Mucosa of descending colon (tissue), 3 donors: ENCODE data around the gene DDX56. TPM values are rescaled to one million over a fixed set of nuclear protein-coding genes. Genes with fewer than 3 reads are reported as not detected.
"Not testable (repeated sequence)": the region's sequence is repeated elsewhere in the genome, so short reads cannot be mapped to it uniquely, and the experiment has no call there.

Source experiments
- ATAC-seq: fragments of 200-7000 bp; cut with Tn5 transposase; one replicate; pipeline ENCODE4 v1.9.1; 2020; ENCODE audit warnings: mild to moderate bottlenecking, moderate library complexity
- DNase-seq, 3 donors: peaks; one replicate each; pipeline ENCODE4 v3.0.0-alpha.2; 2020
- H3K36me3 ChIP-seq: fragments of 200-600 bp; one replicate; pipeline ENCODE4 v1.8.0; 2021; ENCODE audit warnings: low read depth, mild to moderate bottlenecking
- H3K4me1 ChIP-seq: fragments of 200-600 bp; one replicate; pipeline ENCODE4 v1.8.0; 2021; ENCODE audit warnings: low read depth, mild to moderate bottlenecking
- H3K4me3 ChIP-seq: fragments of 200-600 bp; one replicate; pipeline ENCODE4 v1.8.0; 2021; ENCODE audit warnings: mild to moderate bottlenecking
- H3K9me3 ChIP-seq: fragments of 200-600 bp; one replicate; pipeline ENCODE4 v1.8.0; 2021; ENCODE audit warnings: mild to moderate bottlenecking
- intact Hi-C, 2 donors: fragments of 100-400 bp; cut with DNase I in 1 of 2; cut with micrococcal nuclease in 1 of 2; formaldehyde crosslinking; loops; one replicate each; pipeline versions ENCODE4 v1.11.0 to v1.11.1; 2022; cut with DNase I, micrococcal nuclease
- total RNA-seq, 3 donors: library from RNA; stranded (reverse); fragmentation: NEBNext Ultra II Directional in 2 of 3; extraction: Animal tissue kit (Norgen Biotek cat#: 25700) in 2 of 3; gene quantifications; one replicate each; pipeline versions ENCODE4 v1.2.1 to v1.2.4, GENCODE V29; 2021 to 2023
- TF ChIP-seq, protein P1 (sequence below): fragments of 200-600 bp; IDR thresholded peaks from one replicate; pipeline ENCODE4 v1.8.0; 2022; ENCODE audit warnings: antibody characterized with exemption, mild to moderate bottlenecking
- donor health status: DM: no; HTN: no; CAD: no; lungs with moderate emphysema.
- donor health status: DM: no; HTN: no; CAD: no.
- donor health status: DM: no; HTN: yes; CAD: no.

Gene DDX56
- total RNA-seq, 3 donors from 2014 or later, result 50.7 to 60.6 (median 60.0) TPM

- DNase-seq (no peak), ATAC-seq (no peak)
- Histone ChIP-seq H3K4me1 (peaks cover 10% of the 10 kb centered on the region), H3K4me3 (no peak overlapping the region), H3K36me3 (no peaks in the 10 kb centered on the region), H3K9me3 (no peaks in the 10 kb centered on the region)
- TF ChIP-seq, protein P1, sequence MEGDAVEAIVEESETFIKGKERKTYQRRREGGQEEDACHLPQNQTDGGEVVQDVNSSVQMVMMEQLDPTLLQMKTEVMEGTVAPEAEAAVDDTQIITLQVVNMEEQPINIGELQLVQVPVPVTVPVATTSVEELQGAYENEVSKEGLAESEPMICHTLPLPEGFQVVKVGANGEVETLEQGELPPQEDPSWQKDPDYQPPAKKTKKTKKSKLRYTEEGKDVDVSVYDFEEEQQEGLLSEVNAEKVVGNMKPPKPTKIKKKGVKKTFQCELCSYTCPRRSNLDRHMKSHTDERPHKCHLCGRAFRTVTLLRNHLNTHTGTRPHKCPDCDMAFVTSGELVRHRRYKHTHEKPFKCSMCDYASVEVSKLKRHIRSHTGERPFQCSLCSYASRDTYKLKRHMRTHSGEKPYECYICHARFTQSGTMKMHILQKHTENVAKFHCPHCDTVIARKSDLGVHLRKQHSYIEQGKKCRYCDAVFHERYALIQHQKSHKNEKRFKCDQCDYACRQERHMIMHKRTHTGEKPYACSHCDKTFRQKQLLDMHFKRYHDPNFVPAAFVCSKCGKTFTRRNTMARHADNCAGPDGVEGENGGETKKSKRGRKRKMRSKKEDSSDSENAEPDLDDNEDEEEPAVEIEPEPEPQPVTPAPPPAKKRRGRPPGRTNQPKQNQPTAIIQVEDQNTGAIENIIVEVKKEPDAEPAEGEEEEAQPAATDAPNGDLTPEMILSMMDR, result no peak
- intact Hi-C loops, result loop anchor here in 1 of 2 donors (10.0 kb wide), 1 partner anchor 320 kb away; no protein-coding TSS in a partner anchor
Measured at GRCh38 chr7:44564606-44565005, 9.1 kb downstream of the DDX56 start.

DNA sequence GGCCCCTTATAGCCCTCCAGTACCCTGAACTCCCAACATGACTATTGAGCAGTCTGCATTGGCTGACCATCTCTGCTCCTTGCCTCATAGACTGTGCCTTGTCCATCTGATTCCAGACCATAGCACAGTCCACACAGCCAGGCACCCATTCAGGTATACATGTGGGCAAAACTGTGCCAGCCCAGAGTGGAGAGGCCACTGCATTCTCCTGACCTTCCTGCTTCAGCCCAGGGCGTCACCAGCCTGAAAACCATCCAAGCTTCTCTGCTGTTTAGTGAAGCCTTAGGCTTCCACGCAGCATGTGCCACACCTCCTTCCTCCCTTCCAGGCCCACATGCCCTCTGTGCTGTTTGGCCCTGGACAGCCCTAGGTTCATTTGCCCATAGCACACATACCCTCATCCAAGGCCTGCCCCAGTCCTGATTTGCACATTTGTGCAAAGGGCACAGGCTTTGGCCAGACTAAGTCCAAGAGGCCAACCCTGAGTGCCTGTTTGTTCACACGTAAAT lies 10.5 kb downstream of the DDX56 start:
- intact Hi-C loops, result loop anchor here in 1 of 2 donors (10.0 kb wide), 1 partner anchor 318 kb away; no protein-coding TSS in a partner anchor
- peaks cover 10% of the 10 kb centered on the region for H3K4me1 ChIP-seq
- TF ChIP-seq, protein P1, result no peak
- H3K36me3 ChIP-seq, result no peaks in the 10 kb centered on the region
- H3K9me3 ChIP-seq, result no peaks in the 10 kb centered on the region
- H3K4me3 ChIP-seq, result no peak overlapping the region
- DNase-seq, result no peak
- no peak for ATAC-seq

GRCh38 chr7:44562622-44562962 lies 11.1 kb downstream of the DDX56 start:
- H3K4me1 ChIP-seq, ATAC-seq, H3K9me3 ChIP-seq, H3K4me3 ChIP-seq, DNase-seq, H3K36me3 ChIP-seq: not testable (repeated sequence)
- intact Hi-C loops, result loop anchor here in 1 of 2 donors (10.0 kb wide), 1 partner anchor 318 kb away; no protein-coding TSS in a partner anchor

DNA sequence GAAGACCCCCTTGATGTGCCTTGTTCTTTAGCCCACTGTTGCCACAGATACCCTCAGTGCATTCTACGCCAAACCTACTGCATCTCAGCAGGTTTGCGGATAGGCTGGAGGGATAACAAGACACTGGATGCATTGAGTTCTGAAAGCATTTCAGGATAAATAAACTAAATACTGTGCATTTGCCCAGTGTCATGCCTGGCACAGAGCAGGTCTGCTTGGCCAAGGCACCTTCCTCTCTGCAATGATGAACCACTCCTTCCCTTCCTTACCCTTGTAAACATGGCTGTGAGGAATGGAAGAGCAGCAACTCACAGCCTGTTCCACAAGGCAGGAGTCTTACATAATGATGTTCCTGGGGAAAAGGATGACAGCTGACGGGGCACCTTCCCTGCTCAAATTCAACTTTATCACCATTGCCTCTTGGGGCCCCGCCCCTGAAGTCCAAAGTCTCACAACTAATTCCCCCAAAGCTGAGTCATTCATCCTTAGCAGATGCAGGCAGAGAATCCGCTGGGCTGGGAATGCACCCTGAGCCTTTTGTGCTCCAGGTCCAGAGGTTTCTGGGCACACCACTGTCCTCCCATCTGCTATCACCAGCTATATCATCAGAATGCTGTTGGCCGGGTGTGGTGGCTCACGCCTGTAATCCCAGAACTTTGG lies 11.6 kb downstream of the DDX56 start:
- ATAC-seq, result peak; percentile 82

GRCh38 chr7:44561481-44561880 lies 12.2 kb downstream of the DDX56 start:
- TF ChIP-seq, protein P1, result no peak
- no peaks in the 10 kb centered on the region for H3K9me3 ChIP-seq
- H3K36me3 ChIP-seq, result no peaks in the 10 kb centered on the region
- H3K4me3 ChIP-seq, result no peak overlapping the region
- ATAC-seq, result no peak
- DNase-seq, result no peak
- intact Hi-C loops, result loop anchor here in 1 of 2 donors (10.0 kb wide), 1 partner anchor 317 kb away; no protein-coding TSS in a partner anchor
- peaks cover 10% of the 10 kb centered on the region for H3K4me1 ChIP-seq

More for the DNA sequence above, 11.6 kb downstream of the DDX56 start:
- Histone ChIP-seq H3K36me3 (no peaks in the 10 kb centered on the region), H3K4me3 (no peak overlapping the region), H3K4me1 (peaks cover 10% of the 10 kb centered on the region), H3K9me3 (no peaks in the 10 kb centered on the region)
- TF ChIP-seq, protein P1, result no peak
- DNase-seq, result peak in 2 of 3 donors; percentile 56 to 57
- intact Hi-C loops, result loop anchor here in 1 of 2 donors (10.0 kb wide), 1 partner anchor 317 kb away; no protein-coding TSS in a partner anchor

DNA sequence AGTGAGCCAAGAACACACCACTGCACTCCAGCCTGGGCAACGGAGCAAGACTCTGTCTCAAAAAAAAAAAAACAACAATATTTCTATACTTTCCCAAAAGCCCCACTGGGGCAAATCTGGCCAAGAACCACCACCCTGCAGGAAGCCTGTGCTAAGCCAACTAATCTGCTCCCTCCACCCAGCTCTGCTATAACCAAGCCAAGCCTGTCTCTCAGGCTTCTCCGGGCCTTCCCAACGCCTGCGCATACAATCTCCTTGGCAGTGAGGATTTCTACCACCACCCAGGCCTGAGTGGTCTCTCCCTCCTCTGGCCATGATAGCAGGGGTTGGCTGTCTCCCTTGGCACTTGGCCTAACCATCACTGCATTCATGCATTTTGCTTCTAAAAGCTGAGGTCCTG lies 14.2 kb downstream of the DDX56 start:
- no peak for DNase-seq
- no peak for ATAC-seq
- Histone ChIP-seq H3K4me1 (peaks cover 10% of the 10 kb centered on the region), H3K36me3 (no peaks in the 10 kb centered on the region), H3K9me3 (no peaks in the 10 kb centered on the region), H3K4me3 (no peak overlapping the region)
- TF ChIP-seq, protein P1, result no peak
- intact Hi-C loops, result no loop called here
